Measurements from ENCODE around the gene SLC39A2.

Gene SLC39A2

GRCh38 chr14:21033133-21033698, 34.1 kb downstream of the SLC39A2 start:
- TF ChIP-seq CTCF (IDR thresholded peaks at IDR 0.05; ENCODE audit: insufficient read depth, low read length, missing control alignments): no peak
- no peak for DNase-seq (ENCODE audit: low read depth, low spot score)

GRCh38 chr14:21034707-21035106, 35.6 kb downstream of the SLC39A2 start, which contains the start of gene RNASE13:
Gene RNASE13, minus strand, starts transcription at chr14:21034807. Its CDS starts 519 bp downstream, at chr14:21034288.
- POLR2A ChIA-PET: no interaction called here
- CTCF ChIA-PET: interaction anchor here (0.6 to 12.6 kb wide), 6 partner anchors 12 to 68 kb away, joined by 3 to 172 read pairs (median 8); no protein-coding TSS in a partner anchor

More at GRCh38 chr14:21033133-21033698, 34.1 kb downstream of the SLC39A2 start:
- H3K4me3 ChIP-seq (ENCODE audit: low read depth, low read length): no peak overlapping the region
- CTCF ChIA-PET: interaction anchor here (1.0 to 12.6 kb wide), 6 partner anchors 8 to 63 kb away, joined by 3 to 172 read pairs (median 9); partner anchors contain the start of gene RNASE7
- POLR2A ChIA-PET: no interaction called here

GRCh38 chr14:21036751-21037150, 37.7 kb downstream of the SLC39A2 start:
- ChIA-PET POLR2A (no interaction called here), CTCF (interaction anchor here (1.0 to 12.6 kb wide), 6 partner anchors 10 to 68 kb away, joined by 3 to 172 read pairs (median 10); partner anchors contain the start of gene NDRG2)
- H3K4me3 ChIP-seq (ENCODE audit: low read depth, low read length): no peak overlapping the region
- no peak for DNase-seq (ENCODE audit: low read depth, low spot score)
- no peak for TF ChIP-seq CTCF (IDR thresholded peaks at IDR 0.05; ENCODE audit: insufficient read depth, low read length, missing control alignments)

More at GRCh38 chr14:21034707-21035106, 35.6 kb downstream of the SLC39A2 start, which contains the start of gene RNASE13:
- H3K4me3 ChIP-seq (ENCODE audit: low read depth, low read length): no peak within 1 kb of the TSS
- DNase-seq (ENCODE audit: low read depth, low spot score): no peak
- TF ChIP-seq CTCF (IDR thresholded peaks at IDR 0.05; ENCODE audit: insufficient read depth, low read length, missing control alignments): no peak

GRCh38 chr14:21037156-21037555, 38.1 kb downstream of the SLC39A2 start:
- no peak for TF ChIP-seq CTCF (IDR thresholded peaks at IDR 0.05; ENCODE audit: insufficient read depth, low read length, missing control alignments)
- ChIA-PET POLR2A (no interaction called here), CTCF (interaction anchor here (1.8 to 12.6 kb wide), 3 partner anchors 10 to 67 kb away, joined by 11 to 172 read pairs (median 12); no protein-coding TSS in a partner anchor)
- no peak for DNase-seq (ENCODE audit: low read depth, low spot score)
- H3K4me3 ChIP-seq (ENCODE audit: low read depth, low read length): no peak overlapping the region

GRCh38 chr14:21038441-21039422, 39.6 kb downstream of the SLC39A2 start:
- no peak for TF ChIP-seq CTCF (IDR thresholded peaks at IDR 0.05; ENCODE audit: insufficient read depth, low read length, missing control alignments)
- ChIA-PET CTCF (interaction anchor here (1.3 to 7.0 kb wide), 15 partner anchors 8 to 343 kb away, joined by 3 to 287 read pairs (median 11); partner anchors contain the start of genes NDRG2 and TPPP2), POLR2A (no interaction called here)
- H3K4me3 ChIP-seq (ENCODE audit: low read depth, low read length): no peak overlapping the region
- DNase-seq (ENCODE audit: low read depth, low spot score): no peak
